HG02678 (cell line): ENCODE data around the gene CDC37L1.

Experiments used
- ATAC-seq: cut with Tn5 transposase; IDR thresholded peaks from one replicate; pipeline ENCODE4 v1.9.1; 2021; ENCODE audit warnings: mild to moderate bottlenecking, moderate library complexity; ENCODE audit not compliant: unreplicated experiment

The CDC37L1 gene

GRCh38 chr9:4667681-4668080, 11.7 kb upstream of the CDC37L1 start:
- ATAC-seq = no peak

GRCh38 chr9:4668604-4669003, 10.8 kb upstream of the CDC37L1 start:
- no peak for ATAC-seq

- ATAC-seq = no peak
Measured at GRCh38 chr9:4669890-4670289, 9.5 kb upstream of the CDC37L1 start.

GRCh38 chr9:4670591-4670990, 8.8 kb upstream of the CDC37L1 start:
- ATAC-seq = no peak

- no peak for ATAC-seq
Measured at GRCh38 chr9:4671737-4672136, 7.6 kb upstream of the CDC37L1 start.

- no peak for ATAC-seq
Measured at GRCh38 chr9:4674783-4675182, 4.6 kb upstream of the CDC37L1 start.

- ATAC-seq = no peak
Measured at GRCh38 chr9:4677392-4677791, 2.0 kb upstream of the CDC37L1 start.

- peak; percentile 18 for ATAC-seq
Measured at GRCh38 chr9:4678679-4679267, 596 bp upstream of the CDC37L1 start.

- peak; percentile 1 for ATAC-seq
Measured at GRCh38 chr9:4680173-4680525, 780 bp downstream of the CDC37L1 start.

- no peak for ATAC-seq
Measured at GRCh38 chr9:4680750-4681149, 1.4 kb downstream of the CDC37L1 start.

- ATAC-seq = no peak
Measured at GRCh38 chr9:4684820-4685219, 5.5 kb downstream of the CDC37L1 start.

GRCh38 chr9:4686112-4686511, 6.7 kb downstream of the CDC37L1 start:
- no peak for ATAC-seq

- ATAC-seq = no peak
Measured at GRCh38 chr9:4686584-4686983, 7.2 kb downstream of the CDC37L1 start.

GRCh38 chr9:4689021-4689420, 9.7 kb downstream of the CDC37L1 start:
- ATAC-seq = no peak

GRCh38 chr9:4689687-4690104, 10.3 kb downstream of the CDC37L1 start:
- peak; percentile 80 for ATAC-seq

GRCh38 chr9:4690144-4690543, 10.8 kb downstream of the CDC37L1 start:
- peak; percentile 57 for ATAC-seq

GRCh38 chr9:4691795-4692194, 12.4 kb downstream of the CDC37L1 start:
- no peak for ATAC-seq

GRCh38 chr9:4700091-4700490, 20.7 kb downstream of the CDC37L1 start:
- ATAC-seq = no peak

GRCh38 chr9:4700932-4701331, 21.6 kb downstream of the CDC37L1 start:
- no peak for ATAC-seq

GRCh38 chr9:4701526-4701925, 22.2 kb downstream of the CDC37L1 start:
- ATAC-seq = no peak

GRCh38 chr9:4704129-4704528, 24.8 kb downstream of the CDC37L1 start:
- ATAC-seq = no peak

GRCh38 chr9:4706021-4706420, 26.7 kb downstream of the CDC37L1 start:
- no peak for ATAC-seq

GRCh38 chr9:4706971-4707622, 27.7 kb downstream of the CDC37L1 start:
- ATAC-seq = no peak
